Urinary bladder (tissue), 4 donors: ENCODE results near the gene ZFPM1. TPM values are rescaled to one million over a fixed set of nuclear protein-coding genes. Genes with fewer than 3 reads are reported as not detected.
"Not testable (repeated sequence)": the region's sequence is repeated elsewhere in the genome, so short reads cannot be mapped to it uniquely, and the experiment has no call there.

Experiments
- DNase-seq: peaks from one replicate; pipeline ENCODE4 v3.0.0-alpha.2; 2015; ENCODE audit errors: extremely low spot score
- H3K27ac ChIP-seq: one replicate; pipeline ENCODE4 v1.5.1; 2013; ENCODE audit warnings: low read depth, mild to moderate bottlenecking, moderate library complexity
- H3K36me3 ChIP-seq: one replicate; pipeline ENCODE4 v1.6.1; 2013; ENCODE audit warnings: mild to moderate bottlenecking, moderate library complexity; ENCODE audit not compliant: insufficient read depth
- H3K4me1 ChIP-seq: one replicate; pipeline ENCODE4 v1.6.1; 2013; ENCODE audit warnings: mild to moderate bottlenecking, moderate library complexity; ENCODE audit not compliant: insufficient read depth
- H3K4me3 ChIP-seq: one replicate; pipeline ENCODE4 v1.5.1; 2013; ENCODE audit warnings: low read depth, low read length
- WGBS: extraction: QIAGEN DNeasy Blood & Tissue Kit; methylation state at CpG from one replicate; pipeline ENCODE4 v1.1.7; 2013; 5-methylcytosine and 5-hydroxymethylcytosine counted together
- polyA plus RNA-seq: library from polyadenylated mRNA; stranded (reverse); fragments of 200-250 nt; gene quantifications from one replicate; pipeline ENCODE4 v1.2.3, GENCODE V29; 2013
- total RNA-seq: library from RNA; depleted of rRNA; stranded (reverse); fragments of >200 nt; gene quantifications from one replicate; pipeline ENCODE4 v1.2.3, GENCODE V29; 2014
- donor health status: healthy with polysubstance abuse.
- donor health status: healthy.

The ZFPM1 gene
- total and polyA plus RNA-seq, 2 donors, result 2.1 to 2.7 TPM

GRCh38 chr16:88476817-88477397, 23.8 kb downstream of the ZFPM1 start:
- no peak overlapping the region for H3K27ac ChIP-seq
- H3K36me3 ChIP-seq, result no peaks in the 10 kb centered on the region
- H3K4me1 ChIP-seq, result no peaks in the 10 kb centered on the region
- no peak for DNase-seq
- H3K4me3 ChIP-seq, result no peak overlapping the region
- WGBS, result 94% methylated on average over 26 of the region's 26 CpGs

GRCh38 chr16:88477631-88478519, 24.8 kb downstream of the ZFPM1 start:
- Histone ChIP-seq H3K4me1 (no peaks in the 10 kb centered on the region), H3K27ac (no peak overlapping the region), H3K4me3 (no peak overlapping the region), H3K36me3 (no peaks in the 10 kb centered on the region)
- WGBS, result 76% methylated on average over 27 of the region's 27 CpGs
- DNase-seq, result no peak

- Histone ChIP-seq H3K27ac (no peak overlapping the region), H3K36me3 (no peaks in the 10 kb centered on the region), H3K4me1 (no peaks in the 10 kb centered on the region), H3K4me3 (no peak overlapping the region)
- 84% methylated on average over 39 of the region's 39 CpGs for WGBS
- no peak for DNase-seq
These were observed 26.1 kb downstream of the ZFPM1 start for GRCh38 chr16:88478889-88479792.

GRCh38 chr16:88479793-88480760, 27.0 kb downstream of the ZFPM1 start:
- H3K4me1 ChIP-seq, result no peaks in the 10 kb centered on the region
- no peaks in the 10 kb centered on the region for H3K36me3 ChIP-seq
- WGBS, result 81% methylated on average over 28 of the region's 28 CpGs
- no peak overlapping the region for H3K4me3 ChIP-seq
- no peak for DNase-seq
- no peak overlapping the region for H3K27ac ChIP-seq

GRCh38 chr16:88480829-88481228, 27.7 kb downstream of the ZFPM1 start:
- no peaks in the 10 kb centered on the region for H3K36me3 ChIP-seq
- H3K4me3 ChIP-seq, result no peak overlapping the region
- no peaks in the 10 kb centered on the region for H3K4me1 ChIP-seq
- WGBS, result 75% methylated on average over 19 of the region's 19 CpGs
- H3K27ac ChIP-seq, result no peak overlapping the region
- DNase-seq, result no peak

- H3K4me3 ChIP-seq, result no peak overlapping the region
- H3K4me1 ChIP-seq, result no peaks in the 10 kb centered on the region
- H3K27ac ChIP-seq, result no peak overlapping the region
- DNase-seq, result no peak
- 90% methylated on average over 9 of the region's 9 CpGs for WGBS
- no peaks in the 10 kb centered on the region for H3K36me3 ChIP-seq
These were observed 28.8 kb downstream of the ZFPM1 start for GRCh38 chr16:88481851-88482250.

- Histone ChIP-seq H3K27ac (no peak overlapping the region), H3K4me3 (no peak overlapping the region), H3K36me3 (no peaks in the 10 kb centered on the region), H3K4me1 (no peaks in the 10 kb centered on the region)
- 78% methylated on average over 22 of the region's 22 CpGs for WGBS
- no peak for DNase-seq
These were observed 29.7 kb downstream of the ZFPM1 start for GRCh38 chr16:88482630-88483391.

GRCh38 chr16:88483392-88483641, 30.2 kb downstream of the ZFPM1 start:
- Histone ChIP-seq H3K36me3 (no peaks in the 10 kb centered on the region), H3K27ac (no peak overlapping the region), H3K4me3 (no peak overlapping the region), H3K4me1 (no peaks in the 10 kb centered on the region)
- no peak for DNase-seq
- WGBS, result 78% methylated on average over 8 of the region's 8 CpGs

- 93% methylated on average over 36 of the region's 36 CpGs for WGBS
- no peaks in the 10 kb centered on the region for H3K4me1 ChIP-seq
These were observed 31.7 kb downstream of the ZFPM1 start for GRCh38 chr16:88484505-88485365.

GRCh38 chr16:88485366-88485741, 32.3 kb downstream of the ZFPM1 start:
- not testable (repeated sequence) for H3K36me3 ChIP-seq, H3K4me1 ChIP-seq, H3K27ac ChIP-seq, DNase-seq, H3K4me3 ChIP-seq
- WGBS, result 97% methylated on average over 8 of the region's 8 CpGs

More at GRCh38 chr16:88484505-88485365, 31.7 kb downstream of the ZFPM1 start:
- DNase-seq, result no peak
- Histone ChIP-seq H3K36me3 (no peaks in the 10 kb centered on the region), H3K27ac (no peak overlapping the region), H3K4me3 (no peak overlapping the region)

GRCh38 chr16:88486398-88487123, 33.5 kb downstream of the ZFPM1 start:
- DNase-seq, result no peak
- no peak overlapping the region for H3K27ac ChIP-seq
- WGBS, result 93% methylated on average over 6 of the region's 6 CpGs
- H3K4me1 ChIP-seq, result no peaks in the 10 kb centered on the region
- H3K4me3 ChIP-seq, result no peak overlapping the region
- H3K36me3 ChIP-seq, result no peaks in the 10 kb centered on the region
